Activated CD8-positive, alpha-beta T cell treated with anti-CD3 and anti-CD28 coated beads, Interleukin-2, amount 10 ng/mL, durations not matched to agents 7 days and 5 days (primary cell): Measurements from ENCODE around the gene DRC7. TPM values are rescaled to one million over a fixed set of nuclear protein-coding genes. Genes with fewer than 3 reads are reported as not detected.
"Not testable (repeated sequence)": the region's sequence is repeated elsewhere in the genome, so short reads cannot be mapped to it uniquely, and the experiment has no call there.

Experiments used
- ATAC-seq: fragments of 150-1000 bp; cut with Tn5 transposase; one replicate; pipeline ENCODE4 v1.10.0; 2021; ENCODE audit warnings: moderate library complexity
- CTCF ChIA-PET: fragments of 350-600 bp; sonication (Branson Sonifier 250); formaldehyde crosslinking; loops from one replicate; lab custom pipeline; 2021; ENCODE audit warnings: antibody characterized with exemption; lab: Charles Lee
- POLR2A ChIA-PET: fragments of 350-600 bp; sonication (Branson Sonifier 250); formaldehyde crosslinking; loops from one replicate; lab custom pipeline; 2021; ENCODE audit warnings: antibody characterized with exemption; lab: Charles Lee
- DNase-seq: peaks from one replicate; pipeline ENCODE4 v3.0.0-alpha.2; 2020
- H3K27ac Mint-ChIP-seq: one replicate; pipeline ENCODE4 v1.8.0; 2021; ENCODE audit warnings: mild to moderate bottlenecking, mixed read lengths
- H3K27me3 Mint-ChIP-seq: one replicate; pipeline ENCODE4 v1.8.0; 2021; ENCODE audit warnings: low read depth, mixed read lengths
- H3K36me3 Mint-ChIP-seq: one replicate; pipeline ENCODE4 v1.8.0; 2021; ENCODE audit warnings: low read depth, mixed read lengths
- H3K4me1 Mint-ChIP-seq: one replicate; pipeline ENCODE4 v1.8.0; 2021; ENCODE audit warnings: low read depth, mixed read lengths
- H3K4me3 Mint-ChIP-seq: one replicate; pipeline ENCODE4 v1.8.0; 2021; ENCODE audit warnings: mild to moderate bottlenecking, mixed read lengths
- H3K9me3 Mint-ChIP-seq: one replicate; pipeline ENCODE4 v1.8.0; 2022; ENCODE audit warnings: mixed read lengths; ENCODE audit not compliant: insufficient read depth
- total RNA-seq, 2 experiments: library from RNA; stranded (reverse); gene quantifications; one replicate each; pipeline ENCODE4 v1.2.3, GENCODE V29; 2021

The DRC7 gene
- total RNA-seq, 2 experiments from 2014 or later = 0.55 to 0.66 TPM

GRCh38 chr16:57668630-57669475 is 25.8 kb upstream of the DRC7 start:
- Mint-ChIP-seq H3K4me3 (no peak overlapping the region), H3K4me1 (peaks cover 14% of the 10 kb centered on the region), H3K27me3 (peaks cover 18% of the 10 kb centered on the region), H3K27ac (peak overlapping the region; percentile 64), H3K9me3 (no peaks in the 10 kb centered on the region), H3K36me3 (no peaks in the 10 kb centered on the region)
- ATAC-seq (no peak), DNase-seq (no peak)
- CTCF ChIA-PET = interaction anchor here (0.7 to 1.6 kb wide), 4 partner anchors 17 to 92 kb away, joined by 3 to 4 read pairs (median 4); no protein-coding TSS in a partner anchor
- POLR2A ChIA-PET = no interaction called here

DNA sequence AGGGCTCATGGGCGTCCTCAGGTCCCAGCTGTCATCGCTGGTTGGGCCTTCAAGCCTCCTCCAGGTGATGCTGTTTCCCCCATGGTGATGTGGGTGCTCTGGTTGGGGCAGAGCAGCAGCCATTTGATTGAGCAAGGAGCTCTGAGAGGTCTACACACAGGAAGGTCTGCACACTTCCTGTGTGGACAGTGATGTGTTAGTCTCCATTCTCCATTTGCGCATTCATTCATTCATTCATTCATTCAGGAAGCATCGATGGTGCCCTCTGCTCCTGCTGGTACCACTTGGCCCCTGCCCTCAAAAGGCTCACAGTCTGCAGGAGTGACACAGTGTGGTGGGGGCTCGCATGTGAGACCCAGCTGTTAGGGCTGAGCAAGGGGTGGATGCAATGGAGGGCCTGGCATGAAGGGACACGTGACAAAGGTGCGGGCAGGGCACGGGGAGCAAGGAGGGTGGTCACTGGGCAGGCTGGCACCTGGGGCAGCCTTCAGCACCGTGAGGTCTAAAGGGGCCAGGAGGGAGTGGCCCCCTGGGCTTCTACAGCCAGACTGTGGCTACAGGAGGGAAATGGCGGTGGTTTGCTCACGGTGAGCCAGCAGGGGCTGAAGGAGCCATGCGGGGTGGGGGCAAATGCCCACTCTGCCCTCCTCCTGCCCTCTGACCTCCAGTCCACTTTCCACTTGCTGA is 25.0 kb upstream of the DRC7 start:
- H3K4me3 Mint-ChIP-seq = no peak overlapping the region
- no peak overlapping the region for H3K27ac Mint-ChIP-seq
- H3K27me3 Mint-ChIP-seq = peaks cover 21% of the 10 kb centered on the region
- H3K36me3 Mint-ChIP-seq = no peaks in the 10 kb centered on the region
- no peak for DNase-seq
- ATAC-seq = peak; percentile 49
- H3K4me1 Mint-ChIP-seq = peaks cover 14% of the 10 kb centered on the region
- CTCF ChIA-PET = interaction anchor here (1.1 kb wide), 1 partner anchor 17 kb away, joined by 3 read pairs; no protein-coding TSS in a partner anchor
- H3K9me3 Mint-ChIP-seq = no peaks in the 10 kb centered on the region
- POLR2A ChIA-PET = no interaction called here

DNA sequence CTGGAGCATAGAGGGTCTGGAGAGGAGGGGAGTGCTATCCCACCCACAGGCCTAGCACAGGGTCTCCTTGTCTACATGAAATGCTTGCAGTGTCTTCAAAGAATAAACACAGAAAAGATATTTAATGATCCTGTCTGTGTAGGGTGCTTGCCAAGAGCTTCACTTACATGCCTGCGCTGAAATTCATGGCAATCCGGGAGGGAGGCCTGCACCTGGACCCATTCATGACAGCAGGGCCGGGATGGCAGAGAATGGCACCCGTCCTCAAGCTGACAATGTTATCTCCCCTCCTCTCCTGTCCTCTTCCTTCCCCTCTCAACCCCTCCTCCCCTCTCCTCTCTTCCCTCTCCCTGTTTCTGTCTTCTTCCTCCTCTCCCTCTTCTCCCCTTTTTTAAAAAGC is 24.4 kb upstream of the DRC7 start:
- DNase-seq (no peak), ATAC-seq (no peak)
- H3K27ac Mint-ChIP-seq = peak overlapping the region; percentile 25
- H3K27me3 Mint-ChIP-seq = peaks cover 21% of the 10 kb centered on the region
- no peak overlapping the region for H3K4me3 Mint-ChIP-seq
- H3K9me3 Mint-ChIP-seq = no peaks in the 10 kb centered on the region
- no peaks in the 10 kb centered on the region for H3K36me3 Mint-ChIP-seq
- peaks cover 12% of the 10 kb centered on the region for H3K4me1 Mint-ChIP-seq
- ChIA-PET POLR2A (no interaction called here), CTCF (no interaction called here)

DNA sequence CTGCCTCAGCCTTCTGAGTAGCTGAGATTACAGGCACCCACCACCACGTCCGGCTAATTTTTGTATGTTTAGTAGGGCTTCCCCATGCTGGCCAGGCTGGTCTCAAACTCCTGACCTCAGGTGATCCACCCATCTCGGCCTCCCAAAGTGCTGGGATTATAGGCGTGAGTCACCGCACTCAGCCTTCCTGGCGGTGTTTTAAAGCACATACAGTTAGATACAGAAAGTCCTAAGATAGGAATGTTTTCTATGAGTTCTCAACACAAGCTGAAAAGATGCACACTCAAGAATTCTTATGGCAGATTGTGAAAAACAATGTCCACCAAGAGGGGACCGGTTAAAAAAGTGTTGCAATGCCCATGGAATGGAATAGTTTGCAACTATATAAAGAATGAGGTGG is 23.2 kb upstream of the DRC7 start:
- H3K9me3 Mint-ChIP-seq, ATAC-seq, POLR2A ChIA-PET, DNase-seq, H3K4me3 Mint-ChIP-seq, H3K36me3 Mint-ChIP-seq, H3K27ac Mint-ChIP-seq: not testable (repeated sequence)
- CTCF ChIA-PET = interaction anchor here (0.7 to 1.4 kb wide), 3 partner anchors 10 to 96 kb away, joined by 3 to 5 read pairs (median 3); no protein-coding TSS in a partner anchor
- H3K4me1 Mint-ChIP-seq = peaks cover 12% of the 10 kb centered on the region
- H3K27me3 Mint-ChIP-seq = peaks cover 24% of the 10 kb centered on the region

GRCh38 chr16:57672416-57672815 is 22.2 kb upstream of the DRC7 start:
- Mint-ChIP-seq H3K4me3 (no peak overlapping the region), H3K9me3 (no peaks in the 10 kb centered on the region), H3K4me1 (peaks cover 12% of the 10 kb centered on the region), H3K27ac (no peak overlapping the region), H3K36me3 (no peaks in the 10 kb centered on the region), H3K27me3 (peaks cover 24% of the 10 kb centered on the region)
- DNase-seq (no peak), ATAC-seq (no peak)
- ChIA-PET CTCF (interaction anchor here (1.0 to 1.4 kb wide), 3 partner anchors 9 to 24 kb away, joined by 3 to 5 read pairs (median 4); no protein-coding TSS in a partner anchor), POLR2A (interaction anchor here (0.6 to 0.9 kb wide), 2 partner anchors 10 to 721 kb away, joined by 4 to 5 read pairs; no protein-coding TSS in a partner anchor)

- Mint-ChIP-seq H3K27ac (no peak overlapping the region), H3K9me3 (no peaks in the 10 kb centered on the region), H3K4me3 (no peak overlapping the region), H3K27me3 (peaks cover 24% of the 10 kb centered on the region), H3K36me3 (no peaks in the 10 kb centered on the region), H3K4me1 (peaks cover 12% of the 10 kb centered on the region)
- ATAC-seq = no peak
- no peak for DNase-seq
- ChIA-PET CTCF (interaction anchor here (1.0 to 1.4 kb wide), 3 partner anchors 8 to 24 kb away, joined by 3 to 5 read pairs (median 4); no protein-coding TSS in a partner anchor), POLR2A (interaction anchor here (0.9 kb wide), 1 partner anchor 10 kb away, joined by 4 read pairs; no protein-coding TSS in a partner anchor)
These were observed 21.8 kb upstream of the DRC7 start for GRCh38 chr16:57672824-57673223.

GRCh38 chr16:57675741-57676551 is 18.7 kb upstream of the DRC7 start:
- Mint-ChIP-seq H3K27me3 (peaks cover 19% of the 10 kb centered on the region), H3K4me1 (peaks cover 10% of the 10 kb centered on the region), H3K27ac (no peak overlapping the region), H3K9me3 (no peaks in the 10 kb centered on the region), H3K4me3 (no peak overlapping the region), H3K36me3 (no peaks in the 10 kb centered on the region)
- ChIA-PET CTCF (no interaction called here), POLR2A (no interaction called here)
- ATAC-seq = no peak
- DNase-seq = no peak

DNA sequence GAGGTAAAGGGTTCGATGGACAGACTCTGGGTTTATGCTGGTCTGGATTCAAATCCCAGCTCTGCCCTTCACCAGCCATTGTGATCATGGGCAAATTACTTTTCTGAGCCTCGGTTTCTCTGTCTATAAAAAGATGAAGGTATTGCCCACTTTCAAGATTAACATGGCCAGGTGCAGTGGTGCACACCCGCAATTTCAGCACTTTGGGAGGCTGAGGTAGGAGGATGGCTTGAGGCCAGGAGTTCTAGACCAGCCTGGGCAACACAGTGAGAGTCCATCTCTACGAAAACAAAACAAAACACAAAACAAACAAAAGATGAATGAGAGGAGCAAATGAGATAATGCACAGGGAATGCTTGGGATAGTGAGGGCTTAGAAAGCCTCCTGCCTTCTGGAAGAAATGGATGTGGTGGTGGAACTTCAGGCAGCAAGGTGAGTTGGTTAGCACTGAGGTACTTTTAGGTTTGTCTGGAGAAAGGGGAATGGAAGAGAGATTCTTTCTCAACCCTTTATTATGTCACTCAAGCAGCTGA is 18.0 kb upstream of the DRC7 start:
- ATAC-seq (no peak), DNase-seq (no peak)
- Mint-ChIP-seq H3K4me1 (peaks cover 12% of the 10 kb centered on the region), H3K36me3 (no peaks in the 10 kb centered on the region), H3K27ac (peak overlapping the region; percentile 4), H3K4me3 (no peak overlapping the region), H3K9me3 (no peaks in the 10 kb centered on the region), H3K27me3 (peaks cover 15% of the 10 kb centered on the region)
- CTCF ChIA-PET = no interaction called here
- POLR2A ChIA-PET = no interaction called here

GRCh38 chr16:57677622-57678369 is 16.8 kb upstream of the DRC7 start:
- Mint-ChIP-seq H3K27me3 (peaks cover 14% of the 10 kb centered on the region), H3K4me3 (no peak overlapping the region), H3K27ac (no peak overlapping the region), H3K9me3 (no peaks in the 10 kb centered on the region), H3K36me3 (no peaks in the 10 kb centered on the region), H3K4me1 (peaks cover 12% of the 10 kb centered on the region)
- ATAC-seq = no peak
- ChIA-PET CTCF (no interaction called here), POLR2A (no interaction called here)
- DNase-seq = no peak

GRCh38 chr16:57679016-57679415 is 15.6 kb upstream of the DRC7 start:
- H3K4me1 Mint-ChIP-seq = peaks cover 12% of the 10 kb centered on the region
- ATAC-seq = no peak
- CTCF ChIA-PET = no interaction called here
- peaks cover 5% of the 10 kb centered on the region for H3K27me3 Mint-ChIP-seq
- H3K27ac Mint-ChIP-seq = no peak overlapping the region
- DNase-seq = no peak
- POLR2A ChIA-PET = no interaction called here
- H3K9me3 Mint-ChIP-seq = no peaks in the 10 kb centered on the region
- H3K4me3 Mint-ChIP-seq = no peak overlapping the region
- H3K36me3 Mint-ChIP-seq = no peaks in the 10 kb centered on the region
